ENCODE measurements around the gene GPATCH2L. TPM values are rescaled to one million over a fixed set of nuclear protein-coding genes. Genes with fewer than 3 reads are reported as not detected.

The GPATCH2L gene
- total RNA-seq, 1 donor from 2014 or later, result 115 TPM

GRCh38 chr14:76261371-76261811, 109.7 kb downstream of the GPATCH2L start:
- no peak for DNase-seq
- peaks cover 2% of the 10 kb centered on the region for H3K27me3 Mint-ChIP-seq (ENCODE audit: unreplicated experiment)
- H3K4me1 Mint-ChIP-seq (ENCODE audit: low read depth, unreplicated experiment), result peaks cover 4% of the 10 kb centered on the region
- TF ChIP-seq CTCF (IDR thresholded peaks at IDR 0.05; ENCODE audit: partially characterized antibody, unreplicated experiment), result no peak
- H3K9me3 Mint-ChIP-seq (ENCODE audit: unreplicated experiment), result peaks cover 8% of the 10 kb centered on the region
- no peak overlapping the region for H3K4me3 Mint-ChIP-seq (ENCODE audit: unreplicated experiment)
- H3K27ac Mint-ChIP-seq (ENCODE audit: unreplicated experiment), result no peak overlapping the region
- peaks cover 9% of the 10 kb centered on the region for H3K36me3 Mint-ChIP-seq (ENCODE audit: unreplicated experiment)

DNA sequence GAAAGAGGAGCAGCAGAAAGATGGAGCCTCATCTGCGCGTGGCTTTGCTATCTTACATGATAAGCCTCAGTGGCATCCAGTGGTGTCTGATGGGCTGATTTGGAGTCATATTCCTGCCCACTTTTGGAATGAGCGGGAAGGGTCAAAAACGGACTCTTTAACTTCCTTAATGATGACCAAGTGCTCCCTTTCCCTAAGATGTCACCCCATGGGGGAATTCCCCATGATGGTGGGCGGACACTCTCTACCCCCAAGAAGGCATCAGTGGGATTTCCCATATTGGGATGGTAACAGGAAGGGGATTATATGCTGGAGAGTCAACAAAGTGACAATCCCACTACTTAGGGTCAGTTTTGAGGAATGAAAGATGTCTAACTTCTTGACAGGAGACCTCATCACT, 110.9 kb downstream of the GPATCH2L start:
- no peak overlapping the region for H3K4me3 Mint-ChIP-seq (ENCODE audit: unreplicated experiment)
- no peaks in the 10 kb centered on the region for H3K4me1 Mint-ChIP-seq (ENCODE audit: low read depth, unreplicated experiment)
- no peak for TF ChIP-seq CTCF (IDR thresholded peaks at IDR 0.05; ENCODE audit: partially characterized antibody, unreplicated experiment)
- peaks cover 9% of the 10 kb centered on the region for H3K36me3 Mint-ChIP-seq (ENCODE audit: unreplicated experiment)
- peaks cover 2% of the 10 kb centered on the region for H3K27me3 Mint-ChIP-seq (ENCODE audit: unreplicated experiment)
- DNase-seq, result no peak
- peaks cover 5% of the 10 kb centered on the region for H3K9me3 Mint-ChIP-seq (ENCODE audit: unreplicated experiment)
- no peak overlapping the region for H3K27ac Mint-ChIP-seq (ENCODE audit: unreplicated experiment)

Other genes with a start within 250 kb of the GPATCH2L start
- gene TGFB3, start 169.9 kb upstream of the GPATCH2L start, total RNA-seq (ENCODE audit: unreplicated experiment), result 55.7 TPM
- 30.2 TPM for gene IFT43, start 166.2 kb upstream of the GPATCH2L start, total RNA-seq (ENCODE audit: unreplicated experiment)
- gene ESRRB, start 224.2 kb downstream of the GPATCH2L start, total RNA-seq (ENCODE audit: unreplicated experiment), result 1.7 TPM